HFF-Myc (cell line): ENCODE results near the gene STC2.

Source experiments
- DNase-seq: peaks from one replicate; pipeline ENCODE4 v3.0.0-alpha.2; 2011; ENCODE audit warnings: low read depth; ENCODE audit errors: extremely low read depth
- H3K4me3 ChIP-seq: replicated peaks from 2 replicates; pipeline ENCODE4 v1.5.1; 2011; ENCODE audit warnings: low read depth, mild to moderate bottlenecking, control low read depth, low read length
- CTCF ChIP-seq: IDR thresholded peaks from 2 replicates; pipeline ENCODE4 v1.5.1; 2012; ENCODE audit warnings: mild to moderate bottlenecking, low read depth, low read length, control low read depth; ENCODE audit errors: missing control alignments

The STC2 gene

GRCh38 chr5:173294673-173295320 lies 33.4 kb downstream of the STC2 start:
- no peak for TF ChIP-seq CTCF
- no peak overlapping the region for H3K4me3 ChIP-seq
- DNase-seq, result no peak

GRCh38 chr5:173293817-173294672 lies 34.2 kb downstream of the STC2 start:
- DNase-seq, result peak; percentile 60
- 0 out of 2 replicates have a peak overlapping the region, but pooled peaks have one; percentile 9 for H3K4me3 ChIP-seq
- peak; percentile 75 for TF ChIP-seq CTCF

DNA sequence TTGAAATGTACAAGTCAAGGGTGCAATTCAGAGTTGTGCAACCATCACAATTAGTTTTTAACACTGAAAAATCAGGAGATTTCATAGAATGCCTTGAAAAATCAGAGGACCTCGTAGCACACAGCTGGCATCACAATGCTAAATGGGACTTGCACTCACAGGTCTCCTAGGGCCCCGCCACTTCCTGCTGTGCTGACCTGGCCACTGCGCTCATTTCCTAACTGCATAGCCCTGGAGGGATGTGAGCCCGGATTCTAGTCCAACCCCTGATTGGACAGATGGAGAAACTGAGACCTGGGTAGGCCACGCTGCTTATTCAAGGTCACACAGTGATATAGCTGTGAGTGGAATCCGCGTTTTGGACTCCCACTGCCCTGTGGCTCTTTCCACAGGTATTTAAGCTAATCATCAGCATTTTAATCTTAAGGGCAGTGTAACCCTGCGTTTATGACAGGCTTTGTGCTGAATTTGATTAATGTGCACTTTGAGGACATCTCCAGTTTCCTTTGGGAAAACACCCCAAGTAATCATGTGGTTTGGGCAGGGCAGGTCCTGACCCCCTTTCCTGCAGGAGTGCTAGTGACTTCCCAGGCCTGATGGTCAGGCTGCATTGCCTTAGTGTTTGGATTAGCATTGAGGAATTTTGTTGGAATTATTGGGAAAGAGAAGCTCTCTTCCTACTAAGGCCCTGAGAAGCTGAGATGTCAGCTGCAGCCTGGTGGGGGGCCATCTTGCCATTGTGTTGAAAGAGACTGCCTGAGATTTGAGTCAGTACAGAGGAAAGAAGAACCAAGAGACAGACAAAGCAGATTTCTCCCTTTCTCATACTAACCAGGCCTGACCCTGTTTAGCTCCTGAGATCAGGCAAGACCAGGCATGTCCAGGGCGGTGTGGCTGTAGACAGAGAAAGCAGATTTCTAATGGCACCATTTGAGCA lies 36.2 kb downstream of the STC2 start:
- no peak overlapping the region for H3K4me3 ChIP-seq
- DNase-seq, result no peak
- TF ChIP-seq CTCF, result no peak

DNA sequence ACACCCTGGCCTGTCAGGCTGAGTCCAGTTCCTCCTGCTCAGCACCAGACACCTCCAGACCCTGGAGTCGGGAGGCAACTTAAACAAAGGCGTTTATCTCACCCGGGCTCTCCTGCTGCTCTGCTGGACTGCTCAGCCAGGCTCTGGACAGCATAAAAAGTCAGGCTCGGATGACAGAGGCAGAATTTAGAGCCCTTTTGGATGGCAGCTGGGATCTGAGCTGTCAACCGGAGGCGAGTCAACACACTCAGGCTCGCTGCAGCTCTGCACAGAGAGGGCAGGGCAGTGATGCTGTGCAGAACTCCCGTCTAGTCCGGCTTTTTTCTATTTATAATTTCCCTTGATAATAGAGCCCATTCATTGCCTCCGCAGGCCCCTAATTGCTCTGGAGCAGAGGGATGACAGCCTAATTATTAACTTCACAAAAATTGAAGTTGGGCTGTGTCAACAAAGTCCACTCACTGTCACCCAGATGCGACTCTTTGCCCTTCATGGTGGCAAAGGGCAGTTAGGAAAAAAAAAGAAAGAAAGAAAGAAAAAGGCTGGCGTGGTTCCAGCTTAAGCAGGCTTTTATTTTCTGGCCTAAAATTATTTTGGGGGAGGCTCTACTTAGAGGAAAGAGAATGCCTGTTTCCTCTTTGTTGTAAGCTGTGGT lies 37.6 kb downstream of the STC2 start:
- H3K4me3 ChIP-seq, result no peak overlapping the region
- DNase-seq, result no peak
- no peak for TF ChIP-seq CTCF

- no peak for DNase-seq
- no peak overlapping the region for H3K4me3 ChIP-seq
- TF ChIP-seq CTCF, result no peak
Observed at GRCh38 chr5:173289372-173289771, 38.8 kb downstream of the STC2 start.

DNA sequence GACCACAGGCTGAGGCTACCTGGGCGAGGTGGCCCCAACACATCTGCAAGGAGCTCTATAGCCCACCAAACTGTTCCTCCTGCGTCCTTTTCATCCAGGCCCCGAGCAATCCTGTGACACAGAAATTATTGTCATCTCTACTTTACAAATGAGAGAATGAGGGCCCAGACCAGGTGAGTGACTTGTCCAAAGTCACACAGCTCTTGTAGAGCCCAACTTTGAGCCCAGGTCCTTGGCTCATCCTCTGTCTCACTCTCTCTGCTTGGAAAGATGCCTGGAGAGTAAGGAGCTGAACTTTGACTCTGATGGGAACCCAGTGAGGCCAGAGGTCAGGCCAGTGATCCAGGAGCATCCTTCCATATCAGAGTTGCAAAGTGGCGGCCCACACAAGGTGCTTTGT lies 39.6 kb downstream of the STC2 start:
- no peak for TF ChIP-seq CTCF
- no peak for DNase-seq

More for the DNA sequence above, 39.6 kb downstream of the STC2 start:
- H3K4me3 ChIP-seq, result no peak overlapping the region
